Bronchial epithelial cell (primary cell): ENCODE measurements around the gene SLC25A29. TPM values are rescaled to one million over a fixed set of nuclear protein-coding genes. Genes with fewer than 3 reads are reported as not detected.

ENCODE experiments used
- DNase-seq: peaks from one replicate; pipeline ENCODE4 v3.0.0-alpha.2; 2010; ENCODE audit warnings: low read depth
- FAIRE-seq: peaks from 2 replicates; lab custom pipeline; 2011; peaks lifted over from hg19 to GRCh38; lab: Jason Lieb, UNC
- H3K27me3 ChIP-seq: 2 replicates; pipeline ENCODE4 v1.5.1; 2011; ENCODE audit warnings: low read length; ENCODE audit not compliant: control insufficient read depth, insufficient read depth
- H3K36me3 ChIP-seq: 2 replicates; pipeline ENCODE4 v1.5.1; 2011; ENCODE audit warnings: low read length; ENCODE audit not compliant: control insufficient read depth, insufficient read depth
- H3K4me3 ChIP-seq: 2 replicates; pipeline ENCODE4 v1.5.1; 2011; ENCODE audit warnings: mild to moderate bottlenecking, low read depth, low read length, control low read depth
- total RNA-seq: library from RNA; depleted of rRNA; stranded (reverse); fragments of >200 nt; gene quantifications from 2 replicates; pipeline ENCODE4 v1.2.1, GENCODE V29; 2014
- TF ChIP-seq, protein P1 (sequence below): IDR thresholded peaks from 2 replicates; pipeline ENCODE4 v1.5.1; 2011; ENCODE audit warnings: mild to moderate bottlenecking, moderate library complexity, low read length, control low read depth, inconsistent platforms; ENCODE audit not compliant: insufficient read depth, severe bottlenecking

The SLC25A29 gene
- total RNA-seq, 1 donor from 2014 or later, result 16.1 TPM

GRCh38 chr14:100263141-100263540 is 43.1 kb downstream of the SLC25A29 start:
- Histone ChIP-seq H3K4me3 (no peak overlapping the region), H3K36me3 (peaks cover 6% of the 10 kb centered on the region), H3K27me3 (no peaks in the 10 kb centered on the region)
- DNase-seq (no peak), FAIRE-seq (no peak)
- TF ChIP-seq, protein P1, sequence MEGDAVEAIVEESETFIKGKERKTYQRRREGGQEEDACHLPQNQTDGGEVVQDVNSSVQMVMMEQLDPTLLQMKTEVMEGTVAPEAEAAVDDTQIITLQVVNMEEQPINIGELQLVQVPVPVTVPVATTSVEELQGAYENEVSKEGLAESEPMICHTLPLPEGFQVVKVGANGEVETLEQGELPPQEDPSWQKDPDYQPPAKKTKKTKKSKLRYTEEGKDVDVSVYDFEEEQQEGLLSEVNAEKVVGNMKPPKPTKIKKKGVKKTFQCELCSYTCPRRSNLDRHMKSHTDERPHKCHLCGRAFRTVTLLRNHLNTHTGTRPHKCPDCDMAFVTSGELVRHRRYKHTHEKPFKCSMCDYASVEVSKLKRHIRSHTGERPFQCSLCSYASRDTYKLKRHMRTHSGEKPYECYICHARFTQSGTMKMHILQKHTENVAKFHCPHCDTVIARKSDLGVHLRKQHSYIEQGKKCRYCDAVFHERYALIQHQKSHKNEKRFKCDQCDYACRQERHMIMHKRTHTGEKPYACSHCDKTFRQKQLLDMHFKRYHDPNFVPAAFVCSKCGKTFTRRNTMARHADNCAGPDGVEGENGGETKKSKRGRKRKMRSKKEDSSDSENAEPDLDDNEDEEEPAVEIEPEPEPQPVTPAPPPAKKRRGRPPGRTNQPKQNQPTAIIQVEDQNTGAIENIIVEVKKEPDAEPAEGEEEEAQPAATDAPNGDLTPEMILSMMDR, result no peak

DNA sequence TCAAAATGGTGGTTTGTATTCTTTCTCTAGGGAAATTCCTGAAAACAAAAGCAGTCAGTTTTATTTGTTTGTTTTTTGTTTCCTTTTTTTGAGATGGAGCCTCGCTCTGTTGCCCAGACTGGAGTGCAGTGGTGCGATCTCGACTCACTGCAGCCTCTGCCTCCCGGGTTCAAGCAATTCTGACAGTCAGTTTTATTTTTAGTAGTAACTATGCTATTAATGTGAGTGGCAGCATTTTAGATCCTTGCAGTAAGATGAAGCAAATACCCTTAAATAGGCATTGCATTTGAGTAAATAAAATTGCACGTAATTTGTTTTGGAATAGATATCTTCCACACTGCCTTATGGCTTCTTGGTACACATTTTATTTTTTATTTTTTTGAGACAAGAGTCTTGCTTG is 43.7 kb downstream of the SLC25A29 start:
- Histone ChIP-seq H3K4me3 (no peak overlapping the region), H3K27me3 (no peaks in the 10 kb centered on the region), H3K36me3 (peaks cover 6% of the 10 kb centered on the region)
- no peak for DNase-seq
- no peak for FAIRE-seq
- TF ChIP-seq, protein P1, result no peak

- FAIRE-seq (no peak), DNase-seq (no peak)
- no peak overlapping the region for H3K4me3 ChIP-seq
- no peaks in the 10 kb centered on the region for H3K27me3 ChIP-seq
- H3K36me3 ChIP-seq, result peaks cover 6% of the 10 kb centered on the region
- TF ChIP-seq, protein P1, result no peak
Observed at GRCh38 chr14:100261621-100262020, 44.6 kb downstream of the SLC25A29 start.

GRCh38 chr14:100256339-100256895 is 49.8 kb downstream of the SLC25A29 start:
- DNase-seq (no peak), FAIRE-seq (no peak)
- no peaks in the 10 kb centered on the region for H3K36me3 ChIP-seq
- TF ChIP-seq, protein P1, result no peak
- H3K27me3 ChIP-seq, result no peaks in the 10 kb centered on the region
- no peak overlapping the region for H3K4me3 ChIP-seq

- TF ChIP-seq, protein P1, result no peak
- no peaks in the 10 kb centered on the region for H3K27me3 ChIP-seq
- FAIRE-seq (no peak), DNase-seq (no peak)
- H3K4me3 ChIP-seq, result no peak overlapping the region
- peaks cover 1% of the 10 kb centered on the region for H3K36me3 ChIP-seq
Observed at GRCh38 chr14:100252684-100253083, 53.6 kb downstream of the SLC25A29 start.
